ENCODE data around the gene FNDC5. TPM values are rescaled to one million over a fixed set of nuclear protein-coding genes. Genes with fewer than 3 reads are reported as not detected.

The FNDC5 gene
- total and polyA plus RNA-seq, 2 of the 13 experiments (the other 11 are each of a cell fraction or from before 2014, with no cell fraction given) = 1.4 to 3.1 TPM

DNA sequence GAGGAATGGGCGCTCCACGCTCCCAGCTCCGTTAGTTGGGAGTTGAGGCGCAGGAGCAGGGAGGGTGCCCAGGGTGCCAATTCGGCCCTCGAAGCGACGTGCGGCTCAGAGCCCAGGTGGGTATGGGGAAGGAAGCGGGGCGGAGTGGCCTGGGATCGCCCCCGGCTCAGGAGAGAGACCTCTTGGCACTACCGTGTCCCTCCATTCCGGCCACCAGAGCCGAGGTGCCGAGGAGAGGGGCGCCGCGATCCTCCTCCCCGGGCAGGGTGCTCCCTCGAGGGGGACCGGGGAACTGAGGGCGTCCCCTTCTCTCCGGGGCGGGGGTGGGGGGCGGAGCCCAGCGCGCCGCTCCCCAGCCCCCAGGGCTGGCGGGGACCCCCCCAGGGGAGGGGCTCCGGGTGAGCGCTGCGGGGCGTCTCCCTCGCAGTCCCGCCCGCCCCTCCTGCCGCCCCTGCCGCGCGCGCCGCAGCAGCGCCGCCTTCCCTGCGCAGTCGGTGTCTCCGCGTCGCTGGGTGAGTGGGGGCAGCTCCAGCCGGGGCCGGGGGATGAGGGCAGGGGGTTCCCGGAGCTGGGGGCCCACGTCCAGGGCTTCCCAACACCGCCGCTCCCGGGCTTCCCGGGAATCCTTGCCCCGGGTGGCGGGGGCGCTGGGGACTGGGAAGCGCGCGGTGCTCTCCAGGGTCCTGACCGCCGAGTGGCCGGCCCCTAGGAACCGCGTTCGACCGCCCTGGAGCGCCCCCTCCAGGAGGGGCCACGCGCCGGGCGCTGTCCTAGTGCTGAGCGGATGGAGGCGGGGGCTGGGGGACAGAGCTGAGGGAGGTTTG is 15.5 kb upstream of the FNDC5 start, which contains the start of gene HPCA (continued):
- TF ChIP-seq, protein P1, sequence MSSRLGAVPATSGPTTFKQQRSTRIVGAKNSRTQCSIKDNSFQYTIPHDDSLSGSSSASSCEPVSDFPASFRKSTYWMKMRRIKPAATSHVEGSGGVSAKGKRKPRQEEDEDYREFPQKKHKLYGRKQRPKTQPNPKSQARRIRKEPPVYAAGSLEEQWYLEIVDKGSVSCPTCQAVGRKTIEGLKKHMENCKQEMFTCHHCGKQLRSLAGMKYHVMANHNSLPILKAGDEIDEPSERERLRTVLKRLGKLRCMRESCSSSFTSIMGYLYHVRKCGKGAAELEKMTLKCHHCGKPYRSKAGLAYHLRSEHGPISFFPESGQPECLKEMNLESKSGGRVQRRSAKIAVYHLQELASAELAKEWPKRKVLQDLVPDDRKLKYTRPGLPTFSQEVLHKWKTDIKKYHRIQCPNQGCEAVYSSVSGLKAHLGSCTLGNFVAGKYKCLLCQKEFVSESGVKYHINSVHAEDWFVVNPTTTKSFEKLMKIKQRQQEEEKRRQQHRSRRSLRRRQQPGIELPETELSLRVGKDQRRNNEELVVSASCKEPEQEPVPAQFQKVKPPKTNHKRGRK (CRISPR knock-in tag; IDR thresholded peaks at IDR 0.05) = no peak
- TF ChIP-seq ZNF678 (CRISPR knock-in tag; IDR thresholded peaks at IDR 0.05) (peak; percentile 94; the same call in 1 of the 2 replicates), PLRG1 (conservative IDR thresholded peaks at IDR 0.05) (no peak), DPF2 (CRISPR knock-in tag; IDR thresholded peaks at IDR 0.05; ENCODE audit: borderline replicate concordance, low read depth) (no peak), ZBTB7A (CRISPR knock-in tag; IDR thresholded peaks at IDR 0.05) (peak; percentile 91), ZNF232 (CRISPR knock-in tag; IDR thresholded peaks at IDR 0.05; ENCODE audit: borderline replicate concordance) (peak; percentile 98), ELF4 (CRISPR knock-in tag; IDR thresholded peaks at IDR 0.05; ENCODE audit: borderline replicate concordance) (peak; percentile 69; the same call in 1 of the 2 replicates), HMG20B (CRISPR knock-in tag; conservative IDR thresholded peaks at IDR 0.05) (peak; percentile 94), RFXANK (CRISPR knock-in tag; IDR thresholded peaks at IDR 0.05) (peak; percentile 95), SUZ12 (IDR thresholded peaks at IDR 0.05; ENCODE audit: low read depth, low read length) (no peak), KDM5B (CRISPR knock-in tag; IDR thresholded peaks at IDR 0.05; ENCODE audit: borderline replicate concordance) (peak; percentile 99), NR2C2 (CRISPR knock-in tag; IDR thresholded peaks at IDR 0.05; ENCODE audit: borderline replicate concordance) (peak; percentile 39; the same call in 1 of the 2 replicates), ZNF138 (CRISPR knock-in tag; IDR thresholded peaks at IDR 0.05; ENCODE audit: low read depth) (peak; percentile 95), HOXD1 (CRISPR knock-in tag; IDR thresholded peaks at IDR 0.05) (peak; percentile 98), NCOA2 (CRISPR knock-in tag; IDR thresholded peaks at IDR 0.05) (peak; percentile 84), PHF5A (CRISPR knock-in tag; IDR thresholded peaks at IDR 0.05; ENCODE audit: low read depth, unreplicated experiment) (no peak), PCBP1 (IDR thresholded peaks at IDR 0.05; ENCODE audit: borderline replicate concordance, low read depth, low read length) (0 out of 2 replicates have a peak, but pooled peaks have one; percentile 8), ZFY (CRISPR knock-in tag; IDR thresholded peaks at IDR 0.05) (peak; percentile 48; the same call in 1 of the 2 replicates), KDM4B (CRISPR knock-in tag; IDR thresholded peaks at IDR 0.05) (peak; percentile 99)
- TF ChIP-seq, protein P2, sequence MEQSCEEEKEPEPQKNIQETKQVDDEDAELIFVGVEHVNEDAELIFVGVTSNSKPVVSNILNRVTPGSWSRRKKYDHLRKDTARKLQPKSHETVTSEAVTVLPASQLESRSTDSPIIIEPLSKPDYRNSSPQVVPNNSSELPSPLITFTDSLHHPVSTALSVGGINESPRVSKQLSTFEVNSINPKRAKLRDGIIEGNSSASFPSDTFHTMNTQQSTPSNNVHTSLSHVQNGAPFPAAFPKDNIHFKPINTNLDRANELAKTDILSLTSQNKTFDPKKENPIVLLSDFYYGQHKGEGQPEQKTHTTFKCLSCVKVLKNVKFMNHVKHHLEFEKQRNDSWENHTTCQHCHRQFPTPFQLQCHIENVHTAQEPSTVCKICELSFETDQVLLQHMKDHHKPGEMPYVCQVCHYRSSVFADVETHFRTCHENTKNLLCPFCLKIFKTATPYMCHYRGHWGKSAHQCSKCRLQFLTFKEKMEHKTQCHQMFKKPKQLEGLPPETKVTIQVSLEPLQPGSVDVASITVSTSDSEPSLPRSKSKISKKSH (CRISPR knock-in tag; IDR thresholded peaks at IDR 0.05; ENCODE audit: borderline replicate concordance) = peak; percentile 96; the same call in 1 of the 2 replicates
- TF ChIP-seq, protein P3, sequence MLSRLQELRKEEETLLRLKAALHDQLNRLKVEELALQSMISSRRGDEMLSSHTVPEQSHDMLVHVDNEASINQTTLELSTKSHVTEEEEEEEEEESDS (CRISPR knock-in tag; IDR thresholded peaks at IDR 0.05; ENCODE audit: borderline replicate concordance) = peak; percentile 97
- TF ChIP-seq, protein P4, sequence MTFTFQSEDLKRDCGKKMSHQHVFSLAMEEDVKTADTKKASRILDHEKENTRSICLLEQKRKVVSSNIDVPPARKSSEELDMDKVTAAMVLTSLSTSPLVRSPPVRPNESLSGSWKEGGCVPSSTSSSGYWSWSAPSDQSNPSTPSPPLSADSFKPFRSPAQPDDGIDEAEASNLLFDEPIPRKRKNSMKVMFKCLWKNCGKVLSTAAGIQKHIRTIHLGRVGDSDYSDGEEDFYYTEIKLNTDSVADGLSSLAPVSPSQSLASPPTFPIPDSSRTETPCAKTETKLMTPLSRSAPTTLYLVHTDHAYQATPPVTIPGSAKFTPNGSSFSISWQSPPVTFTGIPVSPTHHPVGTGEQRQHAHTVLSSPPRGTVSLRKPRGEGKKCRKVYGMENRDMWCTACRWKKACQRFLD (CRISPR knock-in tag; IDR thresholded peaks at IDR 0.05; ENCODE audit: borderline replicate concordance) = peak; percentile 97
- TF ChIP-seq, protein P5, sequence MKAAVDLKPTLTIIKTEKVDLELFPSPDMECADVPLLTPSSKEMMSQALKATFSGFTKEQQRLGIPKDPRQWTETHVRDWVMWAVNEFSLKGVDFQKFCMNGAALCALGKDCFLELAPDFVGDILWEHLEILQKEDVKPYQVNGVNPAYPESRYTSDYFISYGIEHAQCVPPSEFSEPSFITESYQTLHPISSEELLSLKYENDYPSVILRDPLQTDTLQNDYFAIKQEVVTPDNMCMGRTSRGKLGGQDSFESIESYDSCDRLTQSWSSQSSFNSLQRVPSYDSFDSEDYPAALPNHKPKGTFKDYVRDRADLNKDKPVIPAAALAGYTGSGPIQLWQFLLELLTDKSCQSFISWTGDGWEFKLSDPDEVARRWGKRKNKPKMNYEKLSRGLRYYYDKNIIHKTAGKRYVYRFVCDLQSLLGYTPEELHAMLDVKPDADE (CRISPR knock-in tag; IDR thresholded peaks at IDR 0.05) = peak; percentile 94; the same call in 1 of the 2 replicates
- TF ChIP-seq, protein P6, sequence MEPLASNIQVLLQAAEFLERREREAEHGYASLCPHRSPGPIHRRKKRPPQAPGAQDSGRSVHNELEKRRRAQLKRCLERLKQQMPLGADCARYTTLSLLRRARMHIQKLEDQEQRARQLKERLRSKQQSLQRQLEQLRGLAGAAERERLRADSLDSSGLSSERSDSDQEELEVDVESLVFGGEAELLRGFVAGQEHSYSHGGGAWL (CRISPR knock-in tag; IDR thresholded peaks at IDR 0.05) = peak; percentile 100
